GM12891 (cell line): Measurements from ENCODE around the gene ENOX1.

ENCODE experiments used
- POLR2A ChIP-seq: IDR thresholded peaks from 2 replicates; pipeline ENCODE4 v1.6.1; 2011; ENCODE audit warnings: low read depth, low read length, control low read depth
- POLR2AphosphoS5 ChIP-seq: IDR thresholded peaks from 2 replicates; pipeline ENCODE4 v1.6.1; 2011; ENCODE audit warnings: low read depth, low read length, control low read depth
- SPI1 ChIP-seq: IDR thresholded peaks from 2 replicates; pipeline ENCODE4 v1.6.1; 2011; ENCODE audit warnings: low read depth, low read length, control low read depth
- TAF1 ChIP-seq: IDR thresholded peaks from 2 replicates; pipeline ENCODE4 v1.6.1; 2011; ENCODE audit warnings: low read depth, low read length, control low read depth

- no peak for TF ChIP-seq POLR2A
- TF ChIP-seq SPI1: no peak
- TF ChIP-seq POLR2AphosphoS5: no peak
- TF ChIP-seq TAF1: no peak
Measured at GRCh38 chr13:43515531-43515930, 271.2 kb downstream of the ENOX1 start.
